ENCODE results near the gene SUN5. TPM values are rescaled to one million over a fixed set of nuclear protein-coding genes. Genes with fewer than 3 reads are reported as not detected.
"Not testable (repeated sequence)": the region's sequence is repeated elsewhere in the genome, so short reads cannot be mapped to it uniquely, and the experiment has no call there.

Gene SUN5
- total RNA-seq, 2 experiments from 2014 or later = not detected

- Histone ChIP-seq H3K4me3 (ENCODE audit: low read length) (no peak overlapping the region), H3K9me3 (ENCODE audit: control insufficient read depth in 1 of 2, insufficient read depth in 1 of 2, low read length in 2 of 2) (peaks cover 10 to 23% of the 10 kb centered on the region in 2 experiments), H3K4me1 (ENCODE audit: insufficient read depth, low read length) (no peaks in the 10 kb centered on the region), H3K27me3 (ENCODE audit: control insufficient read depth in 1 of 2, insufficient read depth in 2 of 2, low read length in 2 of 2) (no peaks in the 10 kb centered on the region), H3K27ac (ENCODE audit: low read depth in 1 of 2, low read length in 2 of 2) (no peak overlapping the region), H3K36me3 (ENCODE audit: insufficient read depth, low read length) (no peaks in the 10 kb centered on the region)
- intact Hi-C loops (cut with DNase I, micrococcal nuclease) = no loop called here
- POLR2A ChIA-PET = no interaction called here
- Mint-ChIP-seq H3K27ac (no peak overlapping the region), H3K4me1 (ENCODE audit: low read depth) (no peaks in the 10 kb centered on the region), H3K4me3 (no peak overlapping the region), H3K27me3 (no peaks in the 10 kb centered on the region), H3K36me3 (ENCODE audit: low read depth) (no peaks in the 10 kb centered on the region), H3K9me3 (peaks cover 7% of the 10 kb centered on the region)
- CTCF ChIA-PET = no interaction called here
- no peak for DNase-seq
- no peak for TF ChIP-seq CTCF (IDR thresholded peaks at IDR 0.05)
- ATAC-seq (ENCODE audit: poor library complexity) = no peak
Measured at GRCh38 chr20:33046412-33046811, 42.2 kb upstream of the SUN5 start.

- H3K36me3 ChIP-seq (ENCODE audit: insufficient read depth, low read length); CTCF ChIA-PET; H3K36me3 Mint-ChIP-seq (ENCODE audit: low read depth); H3K4me1 Mint-ChIP-seq (ENCODE audit: low read depth); H3K27ac Mint-ChIP-seq; H3K4me3 Mint-ChIP-seq; H3K4me3 ChIP-seq (ENCODE audit: low read length); H3K4me1 ChIP-seq (ENCODE audit: insufficient read depth, low read length); H3K27ac ChIP-seq (ENCODE audit: low read depth in 1 of 2, low read length in 2 of 2); H3K27me3 ChIP-seq (ENCODE audit: control insufficient read depth in 1 of 2, insufficient read depth in 2 of 2, low read length in 2 of 2); POLR2A ChIA-PET; H3K9me3 Mint-ChIP-seq; intact Hi-C loops (cut with DNase I, micrococcal nuclease); DNase-seq; H3K27me3 Mint-ChIP-seq; ATAC-seq (ENCODE audit: poor library complexity): not testable (repeated sequence)
- peaks cover 10 to 23% of the 10 kb centered on the region in 2 experiments for H3K9me3 ChIP-seq (ENCODE audit: control insufficient read depth in 1 of 2, insufficient read depth in 1 of 2, low read length in 2 of 2)
Measured at GRCh38 chr20:33045129-33045721, 41.0 kb upstream of the SUN5 start.

- Histone ChIP-seq H3K4me3 (ENCODE audit: low read length) (no peak overlapping the region), H3K27ac (ENCODE audit: low read depth in 1 of 2, low read length in 2 of 2) (no peak overlapping the region), H3K27me3 (ENCODE audit: control insufficient read depth in 1 of 2, insufficient read depth in 2 of 2, low read length in 2 of 2) (no peaks in the 10 kb centered on the region), H3K4me1 (ENCODE audit: insufficient read depth, low read length) (no peaks in the 10 kb centered on the region), H3K9me3 (ENCODE audit: control insufficient read depth in 1 of 2, insufficient read depth in 1 of 2, low read length in 2 of 2) (peaks cover 10 to 23% of the 10 kb centered on the region in 2 experiments), H3K36me3 (ENCODE audit: insufficient read depth, low read length) (no peaks in the 10 kb centered on the region)
- H3K36me3 Mint-ChIP-seq (ENCODE audit: low read depth) = no peaks in the 10 kb centered on the region
- no peak for TF ChIP-seq CTCF (IDR thresholded peaks at IDR 0.05)
- H3K9me3 Mint-ChIP-seq = peaks cover 7% of the 10 kb centered on the region
- H3K4me3 Mint-ChIP-seq = no peak overlapping the region
- no peak for DNase-seq
- H3K4me1 Mint-ChIP-seq (ENCODE audit: low read depth) = no peaks in the 10 kb centered on the region
- intact Hi-C loops (cut with DNase I, micrococcal nuclease) = no loop called here
- no peaks in the 10 kb centered on the region for H3K27me3 Mint-ChIP-seq
- ChIA-PET CTCF (no interaction called here), POLR2A (no interaction called here)
- no peak for ATAC-seq (ENCODE audit: poor library complexity)
- H3K27ac Mint-ChIP-seq = no peak overlapping the region
Measured at GRCh38 chr20:33043731-33044181, 39.5 kb upstream of the SUN5 start.

All from CD4-positive, alpha-beta T cell (primary cell).